HFFc6 (cell line): Measurements from ENCODE around the gene ST7. TPM values are rescaled to one million over a fixed set of nuclear protein-coding genes. Genes with fewer than 3 reads are reported as not detected.

Source experiments
- DNase-seq: peaks from one replicate; pipeline ENCODE4 v3.0.0-alpha.2; 2018
- H3K27ac Mint-ChIP-seq: 2 replicates; pipeline ENCODE4 v1.8.0; 2020; ENCODE audit warnings: mild to moderate bottlenecking, mixed read lengths
- H3K27me3 Mint-ChIP-seq: 2 replicates; pipeline ENCODE4 v1.8.0; 2021; ENCODE audit warnings: mild to moderate bottlenecking, moderate library complexity, mixed read lengths; ENCODE audit not compliant: insufficient read depth
- H3K36me3 Mint-ChIP-seq: 2 replicates; pipeline ENCODE4 v1.8.0; 2021; ENCODE audit warnings: low read depth, mixed read lengths
- H3K4me1 Mint-ChIP-seq: 2 replicates; pipeline ENCODE4 v1.8.0; 2020; ENCODE audit warnings: low read depth, mixed read lengths
- H3K4me3 Mint-ChIP-seq: 2 replicates; pipeline ENCODE4 v1.8.0; 2020; ENCODE audit warnings: mild to moderate bottlenecking, moderate library complexity, mixed read lengths
- H3K9me3 Mint-ChIP-seq: 2 replicates; pipeline ENCODE4 v1.8.0; 2020; ENCODE audit warnings: mild to moderate bottlenecking, mixed read lengths
- total RNA-seq, 6 experiments: library from RNA; stranded (reverse); fragmentation: NEBNext Ultra II Directional; extraction: Animal tissue kit (Norgen Biotek cat#: 25700); gene quantifications; 2 replicates in 1 of 6; 3 replicates in 5 of 6; pipeline ENCODE4 v1.2.3, GENCODE V29; 2021
- TF ChIP-seq, protein P1 (sequence below): fragments of 200-600 bp; sonication (generic); IDR thresholded peaks from 2 replicates; pipeline ENCODE4 v1.5.0; 2021; ENCODE audit warnings: antibody characterized with exemption, mild to moderate bottlenecking

The ST7 gene
- total RNA-seq, 6 experiments from 2014 or later = 13.5 to 18.8 (median 16.8) TPM

DNA sequence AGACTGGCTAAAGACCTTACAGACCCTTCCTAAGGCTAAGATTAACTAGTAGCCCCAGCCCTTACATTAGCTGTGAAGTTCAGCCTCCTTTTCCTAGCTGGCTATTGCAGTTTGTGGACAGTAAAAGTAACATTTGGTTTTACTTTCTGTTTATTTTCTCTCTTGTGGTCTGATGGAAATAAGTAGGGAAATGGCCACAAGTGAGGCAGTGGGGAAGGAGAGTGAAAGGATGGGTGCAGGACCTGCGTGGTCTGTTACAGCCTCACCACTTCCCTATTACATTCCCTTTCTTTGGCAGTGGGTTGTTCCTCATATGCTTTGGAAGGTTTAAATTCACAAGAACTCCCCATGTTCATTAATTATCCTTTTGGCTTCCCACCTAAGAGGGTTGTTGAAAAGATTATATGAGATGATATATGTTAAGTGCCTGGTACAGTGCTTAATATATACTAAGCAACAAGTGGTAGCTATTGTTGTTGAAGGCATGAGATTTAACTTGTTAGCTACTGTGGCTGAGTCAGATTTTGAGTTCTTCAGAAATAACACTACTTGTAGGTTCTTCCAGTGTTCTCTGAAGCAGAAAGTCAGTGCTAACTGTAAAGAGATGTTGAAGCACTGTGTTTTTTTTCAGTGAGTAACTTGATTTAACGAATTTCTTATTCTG is 181.7 kb downstream of the ST7 start:
- Mint-ChIP-seq H3K4me1 (peaks cover 64% of the 10 kb centered on the region), H3K36me3 (peaks cover 31% of the 10 kb centered on the region), H3K9me3 (no peaks in the 10 kb centered on the region), H3K27ac (peak overlapping the region; percentile 98), H3K4me3 (peak overlapping the region; percentile 1; the same call in 1 of the 2 replicates), H3K27me3 (no peaks in the 10 kb centered on the region; the same call in 1 of the 2 replicates)
- TF ChIP-seq, protein P1, sequence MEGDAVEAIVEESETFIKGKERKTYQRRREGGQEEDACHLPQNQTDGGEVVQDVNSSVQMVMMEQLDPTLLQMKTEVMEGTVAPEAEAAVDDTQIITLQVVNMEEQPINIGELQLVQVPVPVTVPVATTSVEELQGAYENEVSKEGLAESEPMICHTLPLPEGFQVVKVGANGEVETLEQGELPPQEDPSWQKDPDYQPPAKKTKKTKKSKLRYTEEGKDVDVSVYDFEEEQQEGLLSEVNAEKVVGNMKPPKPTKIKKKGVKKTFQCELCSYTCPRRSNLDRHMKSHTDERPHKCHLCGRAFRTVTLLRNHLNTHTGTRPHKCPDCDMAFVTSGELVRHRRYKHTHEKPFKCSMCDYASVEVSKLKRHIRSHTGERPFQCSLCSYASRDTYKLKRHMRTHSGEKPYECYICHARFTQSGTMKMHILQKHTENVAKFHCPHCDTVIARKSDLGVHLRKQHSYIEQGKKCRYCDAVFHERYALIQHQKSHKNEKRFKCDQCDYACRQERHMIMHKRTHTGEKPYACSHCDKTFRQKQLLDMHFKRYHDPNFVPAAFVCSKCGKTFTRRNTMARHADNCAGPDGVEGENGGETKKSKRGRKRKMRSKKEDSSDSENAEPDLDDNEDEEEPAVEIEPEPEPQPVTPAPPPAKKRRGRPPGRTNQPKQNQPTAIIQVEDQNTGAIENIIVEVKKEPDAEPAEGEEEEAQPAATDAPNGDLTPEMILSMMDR = no peak
- DNase-seq = no peak

DNA sequence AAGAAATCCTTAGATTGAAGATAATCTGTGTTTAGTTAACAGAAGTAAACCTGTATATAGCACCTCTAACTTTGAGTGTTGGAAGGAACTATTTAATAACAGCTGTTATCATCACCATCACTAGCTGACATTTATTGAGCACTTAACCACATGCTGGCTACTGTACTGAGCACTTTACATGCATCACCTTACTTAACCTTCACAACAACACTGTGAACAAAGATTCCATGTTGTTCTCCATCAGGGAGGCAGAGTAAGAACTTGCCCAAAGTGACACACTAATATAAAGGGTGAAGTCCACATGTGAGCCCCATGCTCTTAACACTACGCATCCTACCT is 182.2 kb downstream of the ST7 start:
- peaks cover 35% of the 10 kb centered on the region for H3K36me3 Mint-ChIP-seq
- H3K27me3 Mint-ChIP-seq = no peaks in the 10 kb centered on the region; the same call in 1 of the 2 replicates
- DNase-seq = no peak
- peaks cover 63% of the 10 kb centered on the region for H3K4me1 Mint-ChIP-seq
- no peak overlapping the region for H3K27ac Mint-ChIP-seq
- TF ChIP-seq, protein P1 = no peak
- no peak overlapping the region for H3K4me3 Mint-ChIP-seq
- H3K9me3 Mint-ChIP-seq = no peaks in the 10 kb centered on the region

DNA sequence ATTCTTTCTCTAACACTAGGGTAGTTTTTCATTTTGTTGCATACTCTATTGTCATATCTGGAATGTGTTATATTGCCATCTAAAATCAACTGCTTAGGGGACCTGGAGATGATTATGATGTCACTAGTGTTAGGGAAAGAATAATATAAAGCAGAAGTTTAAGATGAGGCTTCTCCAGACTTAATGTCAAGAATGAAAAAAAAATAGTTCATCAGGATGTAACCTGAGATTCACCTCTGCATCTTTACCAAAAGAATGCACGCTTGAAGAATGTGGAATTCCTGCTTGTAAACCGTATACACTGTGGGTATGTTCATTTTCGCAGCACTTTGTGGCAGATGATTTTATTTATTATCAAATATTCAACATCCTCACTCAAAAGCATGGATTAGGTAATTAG is 184.6 kb downstream of the ST7 start:
- Mint-ChIP-seq H3K4me3 (no peak overlapping the region), H3K27me3 (no peaks in the 10 kb centered on the region; the same call in 1 of the 2 replicates), H3K9me3 (no peaks in the 10 kb centered on the region), H3K27ac (no peak overlapping the region), H3K36me3 (peaks cover 43% of the 10 kb centered on the region), H3K4me1 (peaks cover 46% of the 10 kb centered on the region)
- DNase-seq = no peak
- TF ChIP-seq, protein P1 = no peak

DNA sequence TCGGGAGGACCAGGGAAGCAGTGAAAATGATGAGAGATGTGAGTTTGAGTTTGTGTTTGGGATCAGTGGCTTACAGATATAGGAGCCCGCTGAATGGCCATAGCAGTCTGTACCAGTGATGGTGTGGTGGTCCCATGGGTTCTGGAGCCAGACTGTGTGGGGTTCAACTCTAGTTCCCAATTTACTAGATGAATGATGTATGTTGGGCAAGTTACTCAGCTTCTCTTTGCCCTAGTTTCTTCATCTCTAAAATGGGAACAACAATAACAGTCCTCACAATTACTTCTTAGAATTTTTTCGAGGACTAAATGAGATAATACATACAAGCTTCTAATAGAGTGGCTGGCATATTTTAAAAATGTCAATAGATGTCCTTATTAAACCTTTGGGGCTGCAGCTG is 185.2 kb downstream of the ST7 start:
- H3K27me3 Mint-ChIP-seq = no peaks in the 10 kb centered on the region; the same call in 1 of the 2 replicates
- H3K9me3 Mint-ChIP-seq = no peaks in the 10 kb centered on the region
- no peak overlapping the region for H3K4me3 Mint-ChIP-seq
- H3K27ac Mint-ChIP-seq = no peak overlapping the region
- peaks cover 48% of the 10 kb centered on the region for H3K36me3 Mint-ChIP-seq
- H3K4me1 Mint-ChIP-seq = peaks cover 46% of the 10 kb centered on the region
- TF ChIP-seq, protein P1 = no peak
- no peak for DNase-seq

DNA sequence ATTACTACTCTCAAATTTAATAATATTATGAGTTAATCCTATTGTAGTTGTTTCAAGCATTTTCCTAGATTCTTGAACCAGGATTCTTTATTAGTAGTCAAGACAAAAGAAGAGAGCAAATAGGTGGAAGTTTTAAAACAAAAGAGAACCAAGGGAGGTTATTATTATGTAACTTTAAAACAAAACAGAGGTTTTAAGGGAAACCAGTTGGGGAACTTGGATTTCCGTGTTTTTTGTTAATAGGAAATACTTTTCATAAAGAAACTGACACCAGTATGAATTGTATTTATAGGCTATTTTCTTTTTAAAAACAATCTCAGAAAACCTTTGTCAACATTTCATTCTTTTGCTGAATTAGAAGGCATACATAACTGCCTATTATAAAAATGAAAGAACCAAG is 185.7 kb downstream of the ST7 start:
- no peak for DNase-seq
- Mint-ChIP-seq H3K27ac (no peak overlapping the region), H3K27me3 (no peaks in the 10 kb centered on the region; the same call in 1 of the 2 replicates), H3K36me3 (peaks cover 45% of the 10 kb centered on the region), H3K9me3 (no peaks in the 10 kb centered on the region), H3K4me3 (no peak overlapping the region), H3K4me1 (peaks cover 44% of the 10 kb centered on the region)
- TF ChIP-seq, protein P1 = no peak
